ENCODE data around the gene TTLL11. TPM values are rescaled to one million over a fixed set of nuclear protein-coding genes. Genes with fewer than 3 reads are reported as not detected.

The TTLL11 gene
- total RNA-seq, 1 experiment from 2014 or later = 7.0 TPM

DNA sequence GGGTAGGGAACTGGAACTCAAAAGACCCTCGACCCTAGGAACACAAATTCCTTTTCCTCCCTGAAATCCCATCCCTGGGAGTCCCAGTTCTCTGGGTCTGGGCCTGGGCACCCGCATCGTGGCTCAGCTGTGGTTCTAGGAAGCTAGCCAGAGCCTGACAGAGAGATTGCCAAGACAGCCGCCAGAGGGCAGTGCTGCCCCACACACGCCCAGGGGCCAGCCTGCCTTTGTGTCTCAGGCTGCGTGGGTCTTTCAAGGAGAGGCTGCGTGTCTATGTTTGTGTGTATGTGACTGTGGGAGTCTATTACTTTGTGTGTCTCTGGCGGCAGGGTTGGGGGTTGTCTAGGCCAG lies 32.0 kb upstream of the TTLL11 start:
- ATAC-seq = peak; percentile 76
- Histone ChIP-seq H3K4me3 (ENCODE audit: low read length) (no peak overlapping the region), H4K20me1 (ENCODE audit: low read length) (no peaks in the 10 kb centered on the region), H3K4me2 (ENCODE audit: low read length) (no peak overlapping the region), H3K79me2 (ENCODE audit: low read length) (no peaks in the 10 kb centered on the region), H3K27ac (ENCODE audit: low read length) (no peak overlapping the region), H3F3A (ENCODE audit: low read length, unreplicated experiment) (no peaks in the 10 kb centered on the region), H3K9ac (ENCODE audit: low read length) (no peak overlapping the region), H3K9me2 (replicated peaks; ENCODE audit: low read length) (no peaks in the 10 kb centered on the region), H3K27me3 (ENCODE audit: low read length) (no peaks in the 10 kb centered on the region), H2AFZ (ENCODE audit: low read length) (no peak overlapping the region), H3K9me3 (ENCODE audit: low read length) (no peaks in the 10 kb centered on the region), H3K36me3 (ENCODE audit: low read depth, low read length) (no peaks in the 10 kb centered on the region), H3K4me1 (ENCODE audit: insufficient read depth, low read length) (peaks cover 14% of the 10 kb centered on the region)
- ChIA-PET POLR2A (ENCODE audit: unreplicated experiment) (interaction anchor here (0.6 kb wide), 1 partner anchor 1130 kb away, joined by 5 read pairs; no protein-coding TSS in a partner anchor), CTCF (interaction anchor here (0.6 to 2.6 kb wide), 6 partner anchors 26 to 684 kb away, joined by 3 to 34 read pairs (median 4); partner anchors contain the start of genes MORN5, MRRF, NDUFA8 and RBM18)
- no TSS peak for BruUV-seq (replicated peaks)
- peak; percentile 74 for DNase-seq
- intact Hi-C loops (cut with micrococcal nuclease) = loop anchor here (1.0 to 10.0 kb wide), 4 partner anchors 102 to 328 kb away; partner anchors contain the start of genes LHX6, MRRF and RBM18
- TF ChIP-seq EZH2 (IDR thresholded peaks at IDR 0.05; ENCODE audit: low read length, unreplicated experiment) = no peak
- TF ChIP-seq, protein P1, sequence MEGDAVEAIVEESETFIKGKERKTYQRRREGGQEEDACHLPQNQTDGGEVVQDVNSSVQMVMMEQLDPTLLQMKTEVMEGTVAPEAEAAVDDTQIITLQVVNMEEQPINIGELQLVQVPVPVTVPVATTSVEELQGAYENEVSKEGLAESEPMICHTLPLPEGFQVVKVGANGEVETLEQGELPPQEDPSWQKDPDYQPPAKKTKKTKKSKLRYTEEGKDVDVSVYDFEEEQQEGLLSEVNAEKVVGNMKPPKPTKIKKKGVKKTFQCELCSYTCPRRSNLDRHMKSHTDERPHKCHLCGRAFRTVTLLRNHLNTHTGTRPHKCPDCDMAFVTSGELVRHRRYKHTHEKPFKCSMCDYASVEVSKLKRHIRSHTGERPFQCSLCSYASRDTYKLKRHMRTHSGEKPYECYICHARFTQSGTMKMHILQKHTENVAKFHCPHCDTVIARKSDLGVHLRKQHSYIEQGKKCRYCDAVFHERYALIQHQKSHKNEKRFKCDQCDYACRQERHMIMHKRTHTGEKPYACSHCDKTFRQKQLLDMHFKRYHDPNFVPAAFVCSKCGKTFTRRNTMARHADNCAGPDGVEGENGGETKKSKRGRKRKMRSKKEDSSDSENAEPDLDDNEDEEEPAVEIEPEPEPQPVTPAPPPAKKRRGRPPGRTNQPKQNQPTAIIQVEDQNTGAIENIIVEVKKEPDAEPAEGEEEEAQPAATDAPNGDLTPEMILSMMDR (conservative IDR thresholded peaks at IDR 0.05; ENCODE audit: low read depth, low read length) = peak; percentile 89

DNA sequence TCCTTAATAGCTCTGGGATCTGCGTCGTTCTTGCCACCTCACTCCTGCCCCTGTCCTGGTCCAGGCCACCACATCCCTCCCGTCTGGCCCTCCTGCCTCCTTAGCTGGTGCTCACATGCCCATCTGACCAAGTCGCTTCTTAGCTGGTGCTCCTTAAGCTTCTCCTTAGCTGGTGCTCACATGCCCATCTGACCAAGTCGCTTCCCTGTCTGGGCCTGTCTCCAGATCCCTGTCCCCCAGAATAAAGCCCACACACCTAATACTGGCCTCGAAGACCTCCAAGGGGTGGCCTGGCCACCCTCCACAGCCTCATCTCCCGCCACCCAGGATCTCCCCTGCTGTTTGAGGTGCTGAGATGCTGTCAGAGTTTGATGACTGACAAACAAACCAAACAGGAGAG lies 31.4 kb upstream of the TTLL11 start:
- ATAC-seq = no peak
- POLR2A ChIA-PET (ENCODE audit: unreplicated experiment) = interaction anchor here (0.6 kb wide), 1 partner anchor 1131 kb away, joined by 5 read pairs; no protein-coding TSS in a partner anchor
- no TSS peak for BruUV-seq (replicated peaks)

DNA sequence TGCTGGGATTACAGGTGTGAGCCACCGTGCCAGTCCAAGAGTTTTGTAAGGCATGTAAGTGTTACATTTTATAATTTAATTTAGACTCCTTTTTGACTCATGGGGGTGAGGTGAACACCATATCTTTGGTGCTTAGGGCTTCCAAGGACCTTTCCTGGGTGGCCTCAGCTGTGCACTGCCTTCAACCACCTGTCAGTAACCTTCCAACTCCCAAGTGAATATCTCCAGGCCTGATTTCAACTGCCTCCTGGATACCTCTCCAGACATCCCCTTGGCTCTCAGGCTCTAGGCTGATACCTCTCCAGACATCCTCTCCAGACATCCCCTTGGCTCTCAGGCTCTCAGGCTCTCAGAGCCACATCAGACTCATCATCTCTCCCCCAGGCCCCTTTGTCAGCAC lies 30.9 kb upstream of the TTLL11 start:
- H2AFZ ChIP-seq (ENCODE audit: low read length) = no peak overlapping the region
- ATAC-seq (no peak), DNase-seq (no peak)
- ChIA-PET CTCF (interaction anchor here (2.6 kb wide), 1 partner anchor 227 kb away, joined by 34 read pairs; no protein-coding TSS in a partner anchor), POLR2A (ENCODE audit: unreplicated experiment) (no interaction called here)
- H3K9me2 ChIP-seq (replicated peaks; ENCODE audit: low read length) = no peaks in the 10 kb centered on the region
- no peaks in the 10 kb centered on the region for H3F3A ChIP-seq (ENCODE audit: low read length, unreplicated experiment)
- H3K36me3 ChIP-seq (ENCODE audit: low read depth, low read length) = no peaks in the 10 kb centered on the region
- H3K9ac ChIP-seq (ENCODE audit: low read length) = no peak overlapping the region
- H3K79me2 ChIP-seq (ENCODE audit: low read length) = no peaks in the 10 kb centered on the region
- peaks cover 14% of the 10 kb centered on the region for H3K4me1 ChIP-seq (ENCODE audit: insufficient read depth, low read length)
- intact Hi-C loops (cut with micrococcal nuclease) = loop anchor here (10.0 kb wide), 1 partner anchor 141 kb away; the partner anchor contains the start of genes MRRF and RBM18
- no peaks in the 10 kb centered on the region for H3K9me3 ChIP-seq (ENCODE audit: low read length)
- no peaks in the 10 kb centered on the region for H4K20me1 ChIP-seq (ENCODE audit: low read length)
- TF ChIP-seq, protein P1 (conservative IDR thresholded peaks at IDR 0.05; ENCODE audit: low read depth, low read length) = no peak
- no peak for TF ChIP-seq EZH2 (IDR thresholded peaks at IDR 0.05; ENCODE audit: low read length, unreplicated experiment)
- no peak for TF ChIP-seq EZH2phosphoT487 (IDR thresholded peaks at IDR 0.05; ENCODE audit: borderline replicate concordance, low read length)
- H3K27me3 ChIP-seq (ENCODE audit: low read length) = no peaks in the 10 kb centered on the region
- no peak overlapping the region for H3K4me2 ChIP-seq (ENCODE audit: low read length)
- no peak overlapping the region for H3K4me3 ChIP-seq (ENCODE audit: low read length)
- BruUV-seq (replicated peaks) = no TSS peak
- no peak overlapping the region for H3K27ac ChIP-seq (ENCODE audit: low read length)

More for the DNA sequence above, 31.4 kb upstream of the TTLL11 start:
- CTCF ChIA-PET = interaction anchor here (0.5 to 2.6 kb wide), 7 partner anchors 11 to 685 kb away, joined by 3 to 34 read pairs (median 4); partner anchors contain the start of genes MORN5, MRRF, NDUFA8 and RBM18
- Histone ChIP-seq H3K79me2 (ENCODE audit: low read length) (no peaks in the 10 kb centered on the region), H3F3A (ENCODE audit: low read length, unreplicated experiment) (no peaks in the 10 kb centered on the region), H3K9me3 (ENCODE audit: low read length) (no peaks in the 10 kb centered on the region), H3K4me3 (ENCODE audit: low read length) (no peak overlapping the region), H3K27me3 (ENCODE audit: low read length) (no peaks in the 10 kb centered on the region), H3K4me2 (ENCODE audit: low read length) (no peak overlapping the region), H3K27ac (ENCODE audit: low read length) (no peak overlapping the region), H3K9ac (ENCODE audit: low read length) (no peak overlapping the region), H3K4me1 (ENCODE audit: insufficient read depth, low read length) (peaks cover 14% of the 10 kb centered on the region), H4K20me1 (ENCODE audit: low read length) (no peaks in the 10 kb centered on the region), H3K9me2 (replicated peaks; ENCODE audit: low read length) (no peaks in the 10 kb centered on the region), H3K36me3 (ENCODE audit: low read depth, low read length) (no peaks in the 10 kb centered on the region), H2AFZ (ENCODE audit: low read length) (no peak overlapping the region)
- intact Hi-C loops (cut with micrococcal nuclease) = loop anchor here (10.0 kb wide), 1 partner anchor 140 kb away; the partner anchor contains the start of genes MRRF and RBM18
- no peak for TF ChIP-seq EZH2 (IDR thresholded peaks at IDR 0.05; ENCODE audit: low read length, unreplicated experiment)
- no peak for TF ChIP-seq EZH2phosphoT487 (IDR thresholded peaks at IDR 0.05; ENCODE audit: borderline replicate concordance, low read length)
- TF ChIP-seq, protein P1 (conservative IDR thresholded peaks at IDR 0.05; ENCODE audit: low read depth, low read length) = no peak
- no peak for DNase-seq
